Right forelimb (tissue), 1 donor: ENCODE measurements around the gene MRPS12.

ENCODE experiments used
- DNase-seq: peaks from one replicate; pipeline ENCODE4 v3.0.0-alpha.2; 2018

The MRPS12 gene

GRCh38 chr19:38978326-38978689, 47.6 kb downstream of the MRPS12 start:
- DNase-seq: no peak

GRCh38 chr19:38979812-38980211, 49.1 kb downstream of the MRPS12 start:
- no peak for DNase-seq

- no peak for DNase-seq
Observed at GRCh38 chr19:38980583-38981374, 50.0 kb downstream of the MRPS12 start.
